HG03378 (cell line): Measurements from ENCODE around the gene EMC8.
"Not testable (repeated sequence)": the region's sequence is repeated elsewhere in the genome, so short reads cannot be mapped to it uniquely, and the experiment has no call there.

Experiments used
- ATAC-seq: cut with Tn5 transposase; IDR thresholded peaks from one replicate; pipeline ENCODE4 v1.9.1; 2021; ENCODE audit warnings: mild to moderate bottlenecking, moderate library complexity; ENCODE audit not compliant: unreplicated experiment

EMC8 gene

DNA sequence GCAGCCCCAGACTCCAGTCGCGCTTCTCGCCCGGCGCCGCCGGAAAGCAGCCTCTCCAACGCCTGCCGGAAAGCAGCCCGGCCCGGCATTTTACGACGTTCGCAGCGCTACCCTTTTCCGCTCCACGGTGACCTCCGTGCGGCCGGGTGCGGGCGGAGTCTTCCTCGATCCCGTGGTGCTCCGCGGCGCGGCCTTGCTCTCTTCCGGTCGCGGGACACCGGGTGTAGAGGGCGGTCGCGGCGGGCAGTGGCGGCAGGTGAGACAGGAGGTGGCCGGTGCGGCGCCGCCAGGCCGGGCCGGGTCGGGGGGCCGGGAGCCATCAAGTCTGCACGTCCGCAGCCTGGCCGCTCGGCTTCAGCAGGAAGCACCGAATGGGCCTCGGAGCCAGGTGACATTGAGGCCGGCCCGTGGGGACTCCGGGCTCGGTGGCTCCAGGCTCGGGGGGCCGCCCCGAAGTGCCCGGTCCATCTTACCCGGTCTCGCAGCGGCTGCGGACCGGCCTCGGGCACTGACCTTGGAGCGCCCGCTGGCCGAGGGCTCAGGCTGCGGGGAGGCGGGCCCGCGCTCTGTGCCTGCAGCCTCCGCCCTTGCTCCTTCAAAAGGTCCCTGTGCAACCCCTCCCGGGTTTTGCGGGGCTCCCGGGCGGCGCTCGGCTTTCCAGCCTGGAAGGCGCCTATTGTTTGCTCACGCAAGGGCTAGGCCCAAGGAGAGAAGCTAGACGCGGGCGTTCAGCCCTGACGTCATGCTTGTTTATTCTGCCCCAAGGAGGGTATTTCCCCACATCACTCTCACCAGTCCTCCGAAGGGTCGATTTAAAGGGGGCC, at the start of gene EMC8, which contains the start of gene COX4I1:
EMC8 (minus strand) TSS at position 48 of the 824 bp plus-strand sequence. CDS start 249 bp downstream, outside the sequence.
COX4I1 (plus strand) TSS at position 199 of the 824 bp plus-strand sequence. CDS start 1,511 bp downstream, outside the sequence.
- peak; percentile 57 for ATAC-seq

DNA sequence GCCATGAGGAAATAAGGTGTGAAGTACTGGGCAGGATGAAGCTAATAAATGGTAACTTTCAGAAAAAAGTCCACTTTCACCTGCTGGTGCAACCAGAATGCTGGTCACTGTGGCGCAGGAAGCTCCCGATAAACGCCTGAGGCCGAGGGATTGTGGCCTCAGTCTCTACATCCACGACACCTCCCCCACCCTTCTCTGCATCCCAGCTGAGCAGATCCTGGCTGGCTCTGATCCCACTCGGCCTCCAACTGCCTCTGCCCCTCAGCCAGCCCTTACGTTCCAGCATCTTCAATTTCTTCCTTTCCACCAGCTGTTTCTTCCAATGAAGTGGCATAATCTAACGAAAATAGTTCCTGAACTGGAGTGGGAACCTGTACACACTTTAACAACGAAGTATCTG, 49.6 kb upstream of the EMC8 start:
- no peak for ATAC-seq

DNA sequence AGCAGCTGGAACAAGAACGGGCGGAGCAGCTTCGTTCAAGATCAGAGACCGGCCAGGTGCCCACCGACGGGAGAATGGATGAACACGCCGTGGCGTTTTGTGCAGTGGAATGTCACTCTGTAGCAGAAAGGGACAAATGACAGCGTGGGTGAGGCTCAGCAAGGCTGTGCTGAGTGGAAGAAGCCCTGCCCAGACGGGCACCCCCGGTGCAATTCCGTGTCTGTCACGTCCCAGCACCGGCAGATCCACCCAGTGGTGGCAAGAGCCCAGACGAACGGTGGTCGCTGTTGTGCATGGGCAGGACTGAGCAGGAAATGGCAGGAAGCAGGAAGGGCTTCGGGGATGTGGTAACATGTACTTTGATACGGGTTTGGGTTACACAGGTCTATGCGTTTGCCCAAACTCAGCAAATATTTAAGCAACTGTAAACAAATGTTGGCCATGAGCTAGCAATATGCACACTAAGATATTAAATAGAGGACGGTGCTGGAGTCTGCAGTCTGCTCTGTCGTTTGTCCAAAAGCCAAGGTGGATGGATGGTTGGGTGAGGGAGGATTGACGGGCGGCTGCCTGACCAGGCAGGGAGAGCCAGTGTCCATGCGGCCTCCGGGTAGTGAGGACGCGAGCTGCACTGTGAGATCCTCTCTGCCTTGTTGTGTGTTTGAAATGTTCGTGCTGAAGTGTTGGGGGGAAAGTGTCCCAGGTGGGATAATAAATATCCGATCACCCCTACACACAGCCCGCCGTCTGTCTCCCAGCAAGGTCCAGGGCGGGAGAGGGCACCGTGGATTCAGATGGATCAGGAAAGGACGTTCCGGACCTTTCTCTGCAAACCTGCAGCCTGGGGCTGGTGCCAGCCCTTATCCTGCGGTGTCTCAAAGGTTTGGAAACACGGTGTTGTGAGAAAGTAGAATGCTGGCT, 48.6 kb upstream of the EMC8 start:
- ATAC-seq, result no peak

DNA sequence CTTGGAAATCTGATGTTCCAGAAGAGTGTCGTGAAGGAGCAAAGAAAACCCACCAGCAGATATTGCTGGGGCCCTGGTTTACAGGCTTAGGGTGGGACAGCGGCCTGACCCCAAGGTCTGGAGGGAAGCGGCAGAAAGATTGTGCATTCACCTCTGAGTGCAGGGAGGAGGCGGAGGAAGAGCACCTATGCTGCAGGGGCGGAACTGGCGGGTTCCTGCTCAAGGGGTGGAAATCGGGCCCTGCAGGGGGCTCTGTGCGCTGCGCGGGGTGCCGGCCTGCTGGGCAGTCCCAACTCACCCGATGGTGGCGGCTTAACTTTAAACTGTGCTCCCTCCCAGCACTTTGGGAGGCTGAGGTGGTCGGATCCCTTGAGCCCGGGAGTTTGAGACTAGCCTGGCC, 47.7 kb upstream of the EMC8 start:
- ATAC-seq, result no peak

DNA sequence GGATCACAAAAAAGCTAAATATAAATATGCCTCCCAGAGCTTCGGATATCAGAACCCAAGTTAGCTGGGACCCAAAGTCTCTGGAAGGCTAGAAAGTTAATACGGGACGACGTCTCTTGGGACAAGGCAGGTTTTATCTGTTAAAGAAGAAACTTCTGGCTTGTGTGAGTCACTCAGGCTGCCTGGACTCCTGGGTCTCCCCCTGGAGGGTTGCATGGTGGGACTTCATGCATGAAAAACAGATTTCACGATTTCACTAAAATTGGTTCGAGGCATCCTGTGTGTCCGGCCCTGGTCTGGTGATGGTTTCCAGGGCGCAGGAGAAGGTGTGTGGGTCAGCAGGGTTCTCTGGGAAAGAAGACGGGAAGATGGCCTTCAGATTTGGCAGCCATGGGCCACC, 47.1 kb upstream of the EMC8 start:
- no peak for ATAC-seq

DNA sequence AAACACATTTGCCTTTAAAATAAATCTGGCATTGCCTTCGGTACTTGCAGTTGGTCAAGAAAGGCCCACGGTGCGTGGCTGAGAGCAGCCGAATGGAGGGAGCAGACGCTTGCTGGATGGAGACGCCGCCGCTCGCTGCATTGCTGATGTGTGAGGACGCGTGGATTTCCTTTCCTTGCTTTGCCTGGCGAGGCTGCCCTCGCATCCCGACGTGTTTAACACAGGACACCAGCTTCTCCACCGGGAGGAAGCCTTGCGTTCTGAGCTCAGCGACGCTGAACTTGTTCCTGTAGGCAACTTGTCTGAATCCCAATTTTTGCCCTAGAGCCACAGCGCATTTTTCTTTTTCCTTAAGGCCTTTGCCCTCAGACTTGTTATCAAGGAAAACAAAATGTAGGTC, 45.9 kb upstream of the EMC8 start:
- no peak for ATAC-seq

DNA sequence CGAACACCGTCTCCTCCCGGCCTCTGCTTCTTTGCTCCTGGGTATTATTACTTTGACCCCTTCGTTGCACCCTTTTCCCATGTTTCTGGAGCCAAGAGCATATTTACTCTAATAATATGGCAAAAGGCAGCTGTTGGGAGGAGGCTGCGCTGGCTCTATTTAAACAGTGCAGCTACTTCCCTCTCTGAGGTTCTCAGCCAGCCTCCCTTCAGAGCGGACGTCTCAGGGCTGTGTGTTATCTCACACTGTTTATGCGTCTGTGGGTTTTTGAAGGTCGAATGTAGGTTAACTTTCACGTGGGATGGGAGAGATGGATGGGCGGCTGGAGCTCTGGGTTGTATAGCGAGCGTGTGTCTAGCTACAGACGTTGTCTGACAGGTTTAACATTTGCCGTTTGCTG, 45.4 kb upstream of the EMC8 start:
- no peak for ATAC-seq

DNA sequence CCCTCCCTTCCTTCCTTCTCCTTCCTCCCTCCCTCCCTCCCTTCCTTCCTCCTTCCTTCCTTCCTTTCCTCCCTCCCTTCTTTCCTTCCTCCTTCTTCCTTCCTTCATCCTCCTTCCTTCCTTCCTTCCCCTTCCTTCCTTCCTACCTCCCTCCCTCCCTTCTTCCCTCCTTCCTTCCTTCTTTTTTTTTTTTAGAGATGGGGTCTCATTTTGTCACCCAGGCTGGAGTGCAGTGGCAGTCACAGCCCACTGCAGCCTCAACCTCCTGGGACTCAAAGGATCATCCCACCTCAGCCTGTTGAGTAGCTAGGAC, 44.8 kb upstream of the EMC8 start:
- no peak for ATAC-seq

DNA sequence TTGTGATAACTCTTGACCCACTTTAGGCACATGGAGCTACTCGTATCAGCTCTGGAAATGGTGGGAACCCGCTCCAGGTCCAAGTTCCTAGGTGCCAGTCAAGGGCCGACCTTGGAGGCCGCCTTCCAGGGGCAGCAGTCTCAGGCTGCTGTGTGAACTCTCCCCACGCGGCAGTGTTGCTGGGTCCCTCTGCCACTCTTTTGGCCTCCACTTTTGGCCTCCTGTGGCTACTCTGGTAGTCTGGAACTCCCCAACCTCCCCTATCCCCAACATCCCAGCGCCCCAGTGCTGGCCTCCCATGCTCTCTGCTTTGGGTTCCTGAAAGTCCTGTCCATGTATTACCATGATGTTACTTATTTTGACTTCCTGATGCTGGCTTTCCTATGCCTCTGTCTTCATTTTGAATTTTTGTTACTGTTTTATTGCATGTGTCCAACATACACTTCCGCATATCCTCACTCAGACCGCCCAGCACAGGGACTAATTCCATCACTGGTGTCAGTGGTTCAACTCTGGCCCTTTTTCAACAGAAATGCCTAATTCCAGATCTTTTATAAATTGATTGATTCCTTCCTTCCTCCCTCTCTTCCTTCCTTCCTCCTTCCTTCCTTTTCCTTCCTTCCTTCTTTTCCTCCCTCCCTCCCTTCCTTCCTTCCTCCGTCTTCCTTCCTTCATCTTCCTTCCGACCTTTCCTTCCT, 44.3 kb upstream of the EMC8 start:
- no peak for ATAC-seq

DNA sequence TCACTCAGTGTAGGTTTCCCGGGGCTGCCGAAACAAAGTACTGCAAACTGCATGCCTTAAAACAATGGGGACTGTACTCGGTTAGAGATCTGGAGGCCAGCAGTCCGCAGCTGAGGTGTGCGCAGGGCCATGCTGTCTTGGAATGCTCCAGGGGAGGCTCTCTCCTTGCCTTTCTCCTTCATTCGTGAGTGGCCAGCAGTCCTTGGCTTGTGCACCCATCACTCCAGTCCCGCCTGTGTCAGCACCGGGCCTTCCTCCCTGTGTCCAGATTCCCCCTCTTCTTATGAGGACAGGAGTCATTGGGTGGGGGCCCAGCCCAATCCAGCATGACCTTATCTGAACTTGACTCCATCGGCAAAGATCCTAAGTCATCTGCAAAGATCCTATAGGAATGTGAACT, 43.5 kb upstream of the EMC8 start:
- no peak for ATAC-seq

DNA sequence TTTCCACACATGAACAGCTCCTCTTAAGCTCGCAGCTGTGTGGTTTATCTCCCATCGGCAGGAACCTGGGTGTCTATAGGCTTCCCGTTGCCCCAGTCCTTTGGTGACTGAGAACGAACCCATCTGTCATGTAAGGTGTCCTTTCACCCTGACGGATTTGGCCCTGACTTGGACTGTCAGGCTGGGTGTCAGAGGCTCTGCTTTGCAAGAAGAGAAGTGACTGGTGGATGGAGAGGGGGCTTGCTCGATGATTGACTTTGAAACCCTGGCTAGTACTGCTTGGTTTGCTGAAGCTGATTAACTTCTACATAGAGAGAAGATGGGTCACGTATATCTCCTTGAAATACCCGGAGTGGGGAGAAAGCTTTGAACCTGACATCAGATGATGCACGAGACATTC, 43.1 kb upstream of the EMC8 start:
- ATAC-seq, result no peak

DNA sequence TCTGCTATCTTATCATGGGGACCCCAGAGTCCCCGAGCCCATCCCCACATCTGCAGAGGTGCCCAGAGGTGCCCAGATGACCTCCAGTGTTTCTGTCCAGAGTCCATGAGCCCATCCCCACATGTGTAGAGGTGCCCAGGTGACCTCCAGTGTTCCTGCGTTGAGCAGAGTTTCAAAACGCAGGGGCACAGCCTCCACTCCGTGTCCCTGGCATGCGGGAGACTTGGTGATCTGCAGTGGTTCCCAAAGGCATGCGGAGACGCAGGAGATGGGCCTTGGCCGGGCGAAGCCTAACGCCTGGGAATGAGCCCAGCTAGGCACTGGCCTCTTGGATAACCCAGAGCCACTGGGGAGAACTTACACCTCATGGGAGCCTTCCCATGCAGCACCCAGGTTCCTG, 41.5 kb upstream of the EMC8 start:
- ATAC-seq, result no peak

DNA sequence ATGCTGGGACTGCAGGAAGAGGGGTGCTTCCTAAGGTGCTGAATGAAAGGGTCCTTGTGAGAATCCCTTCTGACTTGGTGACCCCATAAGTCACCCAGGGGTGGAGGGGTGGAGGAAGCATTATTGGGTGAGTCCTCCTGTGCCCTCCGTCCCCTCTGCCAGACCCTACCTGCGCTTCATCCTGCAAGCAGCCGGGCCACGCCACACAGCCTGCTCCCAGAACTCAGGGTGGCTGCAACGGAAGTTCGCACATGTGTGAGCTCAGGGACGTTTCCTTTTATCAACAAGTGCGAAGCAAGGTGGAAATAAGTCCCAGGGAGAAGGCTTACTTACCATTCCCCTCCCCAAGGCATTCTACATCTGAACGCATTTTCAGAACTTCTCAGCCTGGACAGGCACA, 41.1 kb upstream of the EMC8 start:
- no peak for ATAC-seq

DNA sequence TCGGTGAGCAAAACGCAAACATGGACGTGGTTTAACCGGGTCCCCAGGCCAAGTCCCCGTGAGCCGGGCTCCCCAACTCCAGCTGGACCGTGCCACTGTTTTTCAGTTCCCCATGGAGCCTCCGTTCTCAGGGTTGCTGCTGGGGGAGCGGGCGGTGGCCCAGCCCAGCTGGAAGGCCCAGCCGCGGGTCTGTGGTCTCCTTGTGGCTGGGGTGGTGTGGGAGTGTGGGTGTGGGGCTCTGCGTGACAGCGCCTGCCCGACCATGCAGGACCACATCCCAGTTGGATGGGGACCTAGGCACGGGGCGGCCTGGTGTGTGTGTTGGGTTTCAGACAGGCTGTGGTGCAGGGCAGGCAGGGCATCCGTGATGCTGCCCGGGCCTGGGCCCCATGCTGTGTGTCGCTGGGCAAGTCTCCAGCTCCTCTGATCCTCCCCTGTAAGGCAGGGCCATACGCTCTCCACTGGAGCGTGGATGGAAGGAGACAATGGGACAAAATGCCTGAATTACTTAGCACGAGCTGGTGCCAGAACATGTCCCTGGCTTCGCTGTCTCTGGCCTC, 40.4 kb upstream of the EMC8 start:
- ATAC-seq, result no peak

DNA sequence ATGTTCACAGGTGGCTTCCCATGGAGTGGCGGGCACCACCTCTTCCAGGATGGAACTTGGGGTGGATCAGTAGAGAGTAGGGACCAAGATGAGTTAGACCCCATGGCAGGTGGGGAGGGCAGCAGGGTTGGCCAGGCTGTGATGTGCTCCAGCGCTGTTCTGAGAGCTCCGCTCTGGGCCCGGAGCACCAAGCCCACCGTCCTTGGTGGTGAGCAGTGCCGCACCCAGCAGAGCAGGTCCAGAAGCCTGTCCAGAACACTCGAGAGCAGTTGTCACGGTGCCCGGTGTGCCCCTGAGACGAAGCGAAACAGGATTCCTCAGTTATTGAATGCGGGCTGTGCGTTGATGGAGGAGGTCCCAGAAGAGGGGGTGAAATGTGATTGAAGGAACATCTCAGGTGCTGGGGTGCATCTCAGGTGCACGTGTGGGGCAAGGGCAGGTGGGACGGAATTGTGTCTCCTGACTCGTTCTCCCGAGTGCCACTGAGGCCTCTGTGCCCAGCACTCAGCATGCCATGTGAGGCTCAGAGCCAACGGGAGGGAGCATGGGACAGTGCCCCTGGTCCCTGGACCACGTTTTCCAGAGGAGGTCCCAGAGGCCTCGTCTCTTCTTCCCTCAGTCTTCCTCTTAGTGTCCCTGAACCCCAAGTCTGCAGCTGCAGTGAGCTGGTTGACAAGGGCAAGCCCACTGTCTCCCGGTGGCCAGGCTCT, 39.7 kb upstream of the EMC8 start:
- no peak for ATAC-seq

DNA sequence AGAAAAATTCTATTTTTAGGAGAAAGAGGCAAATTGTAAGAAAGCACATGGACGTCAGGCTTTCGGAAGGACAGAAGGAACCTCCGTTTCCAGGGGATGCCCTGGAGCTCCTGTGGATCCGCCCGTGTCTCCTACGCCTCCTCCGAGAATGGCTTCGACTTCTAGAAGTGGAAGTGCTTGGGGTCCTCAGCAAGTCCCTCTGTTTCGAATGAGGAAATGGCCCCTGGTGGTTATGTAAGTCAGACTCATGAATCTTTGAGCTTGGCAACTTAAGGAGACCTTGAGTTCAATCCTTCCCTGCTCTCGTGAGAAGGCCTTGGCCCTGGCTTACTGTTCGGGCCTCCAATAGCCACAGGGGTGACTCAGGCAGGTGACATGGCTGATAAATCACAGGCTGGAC, 39.0 kb upstream of the EMC8 start:
- ATAC-seq, result no peak

DNA sequence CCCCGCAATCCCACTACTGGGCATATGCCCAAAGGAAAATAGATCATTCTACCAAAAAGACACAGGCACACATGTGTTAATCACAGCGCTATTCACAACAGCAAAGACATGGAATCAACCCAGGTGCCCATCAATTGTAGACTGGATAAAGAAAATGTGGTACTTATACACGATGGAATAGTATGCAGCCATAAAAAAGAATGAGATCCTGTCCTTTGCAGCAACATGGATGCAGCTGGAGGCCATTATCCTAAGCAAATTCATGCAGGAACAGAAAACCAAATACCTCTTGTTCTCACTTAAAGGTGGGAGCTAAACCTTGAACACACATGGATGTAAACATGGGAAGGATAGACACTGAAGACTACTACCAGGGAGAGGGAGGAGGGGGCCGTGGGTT, 38.3 kb upstream of the EMC8 start:
- not testable (repeated sequence) for ATAC-seq

DNA sequence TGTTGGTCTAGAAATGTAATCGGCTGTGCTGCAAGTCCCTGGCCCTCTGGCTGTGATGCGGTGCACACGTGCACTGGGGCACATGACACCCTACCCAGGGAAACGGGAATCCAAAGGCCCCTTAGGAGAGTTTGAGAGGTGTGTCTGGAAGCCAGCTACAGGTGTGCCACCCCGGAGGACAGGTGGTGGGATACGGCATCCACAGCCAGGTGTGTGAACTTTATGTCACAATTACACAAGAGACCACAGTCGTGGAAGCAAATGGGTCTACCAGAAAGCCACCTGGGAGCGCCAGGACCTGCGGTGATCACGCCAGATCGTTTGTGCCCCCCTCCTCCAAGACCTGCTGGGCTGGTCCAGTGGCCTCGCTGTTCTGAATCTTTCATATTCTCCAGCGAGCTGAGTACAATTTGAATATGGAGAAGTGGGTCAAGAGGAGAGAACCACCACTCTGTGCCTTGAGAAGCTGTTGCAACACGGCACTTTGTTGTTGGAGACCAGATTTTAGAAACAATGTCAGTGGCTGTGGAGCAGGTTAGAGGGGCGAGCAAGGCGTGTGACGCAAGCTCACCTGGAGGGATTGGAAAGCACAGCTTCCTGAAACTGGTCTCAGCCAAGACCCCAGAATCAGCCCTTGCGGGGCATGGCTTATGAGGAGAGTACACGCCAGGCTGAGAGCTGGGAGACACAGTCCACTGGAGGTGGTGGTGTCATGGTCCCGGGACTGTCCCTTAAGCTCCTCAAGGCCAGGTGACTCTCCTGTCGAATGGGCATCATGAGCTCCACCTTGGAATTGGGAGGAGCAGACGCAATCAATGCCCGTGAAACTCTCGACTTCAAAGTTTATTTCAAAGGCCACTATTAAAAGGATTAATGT, 37.6 kb upstream of the EMC8 start:
- no peak for ATAC-seq

DNA sequence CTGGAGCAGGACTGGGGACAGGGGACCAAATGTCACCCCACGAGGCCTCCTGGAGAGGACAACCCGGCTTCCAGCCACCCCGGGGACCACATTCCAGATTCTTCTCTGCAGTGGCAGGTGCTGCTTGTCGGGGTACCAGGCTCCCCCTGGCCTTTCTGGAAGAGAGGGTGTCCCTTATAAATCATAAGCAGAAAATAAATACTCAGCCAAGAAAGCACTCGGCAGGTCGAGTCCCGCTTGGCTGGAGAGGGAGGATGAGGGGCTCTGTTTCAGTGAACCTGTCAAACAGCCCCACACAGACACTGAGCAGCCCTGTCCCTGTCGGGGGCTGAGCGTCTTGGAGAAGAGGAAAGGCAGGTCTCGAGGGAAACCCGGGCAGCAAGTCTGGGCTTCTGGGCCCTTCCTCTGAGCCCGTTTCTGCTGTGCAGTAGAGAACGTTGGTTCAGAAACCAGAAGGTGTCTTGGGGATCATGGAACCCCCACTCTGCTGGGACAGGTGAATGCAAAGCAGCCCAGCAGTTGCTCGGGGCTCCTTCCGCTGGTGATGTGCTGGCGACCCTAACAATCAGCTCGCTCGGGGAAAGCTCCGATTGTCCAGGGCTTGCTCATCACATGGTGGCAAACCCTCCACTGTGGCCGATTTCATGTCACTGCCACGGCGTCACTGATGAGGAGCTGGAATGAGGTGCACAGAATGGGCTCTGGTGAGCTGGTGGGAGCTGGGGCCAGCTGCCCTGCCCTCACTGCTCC, 36.8 kb upstream of the EMC8 start:
- no peak for ATAC-seq
